HepG2 (cell line): ENCODE results near the gene PPP1CB. TPM values are rescaled to one million over a fixed set of nuclear protein-coding genes. Genes with fewer than 3 reads are reported as not detected.

ENCODE experiments used
- DDIT3 ChIP-seq: sonication (generic); formaldehyde crosslinking; IDR thresholded peaks from 2 replicates; pipeline ENCODE4 v1.4.0; 2020; ENCODE audit warnings: mild to moderate bottlenecking, missing genetic modification reagents
- HNF4G ChIP-seq, 2 experiments: sonication (generic) in 1 of 2; formaldehyde crosslinking in 1 of 2; IDR thresholded peaks; 2 replicates each; pipeline versions ENCODE4 v1.4.0 to v1.6.1; 2011 to 2020; ENCODE audit warnings: borderline replicate concordance in 2 of 2, low read depth in 2 of 2, mild to moderate bottlenecking in 2 of 2, low read length in 1 of 2, missing genetic modification reagents in 1 of 2, moderate library complexity in 1 of 2
- KLF15 ChIP-seq: sonication (generic); formaldehyde crosslinking; IDR thresholded peaks from 2 replicates; pipeline ENCODE4 v1.8.1; 2023; ENCODE audit warnings: borderline replicate concordance, mild to moderate bottlenecking, inconsistent platforms, missing genetic modification reagents, mixed read lengths
- KLF16 ChIP-seq, 2 experiments: sonication (generic) in 1 of 2; formaldehyde crosslinking in 1 of 2; IDR thresholded peaks; 2 replicates each; pipeline versions ENCODE4 v1.6.1 to v1.8.0; 2016 to 2023; ENCODE audit warnings: missing genetic modification reagents in 2 of 2, missing compliant biosample characterization in 1 of 2
- MBD4 ChIP-seq: IDR thresholded peaks from 2 replicates; pipeline ENCODE4 v1.6.1; 2012; ENCODE audit warnings: low read length, inconsistent platforms, borderline replicate concordance
- MXD4 ChIP-seq: IDR thresholded peaks from 2 replicates; pipeline ENCODE4 v1.6.1; 2016; ENCODE audit warnings: mild to moderate bottlenecking, missing biosample characterization, missing genetic modification reagents
- SATB2 ChIP-seq: sonication (generic); formaldehyde crosslinking; IDR thresholded peaks from 2 replicates; pipeline ENCODE4 v1.5.0; 2020; ENCODE audit warnings: missing genetic modification reagents
- SMARCC2 ChIP-seq: fragments of 450-650 bp; IDR thresholded peaks from 2 replicates; pipeline ENCODE4 v1.6.1; 2017; ENCODE audit warnings: antibody characterized with exemption, mild to moderate bottlenecking
- STAT6 ChIP-seq: sonication (generic); formaldehyde crosslinking; IDR thresholded peaks from 2 replicates; pipeline ENCODE4 v1.4.0; 2020; ENCODE audit warnings: missing genetic modification reagents, mild to moderate bottlenecking, borderline replicate concordance
- ZBTB43 ChIP-seq: sonication (generic); formaldehyde crosslinking; conservative IDR thresholded peaks from 2 replicates; pipeline ENCODE4 v1.4.0; 2020; ENCODE audit warnings: missing genetic modification reagents
- ZNF264 ChIP-seq: sonication (generic); formaldehyde crosslinking; IDR thresholded peaks from 2 replicates; pipeline ENCODE4 v1.4.0; 2020; ENCODE audit warnings: missing genetic modification reagents
- ZNF318 ChIP-seq: sonication (generic); formaldehyde crosslinking; IDR thresholded peaks from 2 replicates; pipeline ENCODE4 v1.4.0; 2020; ENCODE audit warnings: mild to moderate bottlenecking, missing genetic modification reagents
- ZNF382 ChIP-seq: sonication (generic); formaldehyde crosslinking; IDR thresholded peaks from 2 replicates; pipeline ENCODE4 v1.5.0; 2020; ENCODE audit warnings: missing genetic modification reagents, mild to moderate bottlenecking, borderline replicate concordance
- ZNF383 ChIP-seq: sonication (generic); formaldehyde crosslinking; IDR thresholded peaks from 2 replicates; pipeline ENCODE4 v1.4.0; 2020; ENCODE audit warnings: missing genetic modification reagents, mild to moderate bottlenecking, borderline replicate concordance
- ZNF430 ChIP-seq: sonication (generic); formaldehyde crosslinking; IDR thresholded peaks from 2 replicates; pipeline ENCODE4 v1.9.0; 2021; ENCODE audit warnings: mild to moderate bottlenecking, missing genetic modification reagents
- ZNF501 ChIP-seq: sonication (generic); formaldehyde crosslinking; IDR thresholded peaks from 2 replicates; pipeline ENCODE4 v1.5.1; 2020; ENCODE audit warnings: mild to moderate bottlenecking, moderate library complexity, missing genetic modification reagents
- ZNF552 ChIP-seq: sonication (generic); formaldehyde crosslinking; IDR thresholded peaks from 2 replicates; pipeline ENCODE4 v1.9.0; 2022; ENCODE audit warnings: missing genetic modification reagents, mild to moderate bottlenecking, borderline replicate concordance
- ZNF672 ChIP-seq: sonication (generic); formaldehyde crosslinking; IDR thresholded peaks from 2 replicates; pipeline ENCODE4 v1.8.1; 2022; ENCODE audit warnings: missing genetic modification reagents
- polyA plus RNA-seq, 8 experiments: library from polyadenylated mRNA; depleted of rRNA in 3 of 8; stranded (reverse) in 7 of 8; unstranded in 1 of 8; fragments of >200 nt; fragmentation: Illumina TruSeq in 4 of 8; extraction: Trizol in 4 of 8; gene quantifications; 2 replicates each; pipeline versions ENCODE4 v1.2.1 to v1.2.3, GENCODE V29; 2011 to 2016; ENCODE audit warnings: low read depth in 4 of 8, missing spikeins in 1 of 8, mixed read lengths in 1 of 8; ENCODE audit not compliant: insufficient read depth in 1 of 8
- total RNA-seq, 5 experiments: library from RNA; depleted of rRNA; stranded (reverse); fragments of >200 nt; fragmentation: Illumina TruSeq; extraction: Trizol; gene quantifications; 2 replicates each; pipeline ENCODE4 v1.2.3, GENCODE V29; 2016; ENCODE audit warnings: low read depth in 1 of 5

The PPP1CB gene
- total and polyA plus RNA-seq, 2 of the 13 experiments (the other 11 are each of a cell fraction or from before 2014, with no cell fraction given): 46.9 to 109 TPM

- TF ChIP-seq ZNF318 (CRISPR knock-in tag): no peak
- no peak for TF ChIP-seq ZNF672 (CRISPR knock-in tag)
- TF ChIP-seq ZBTB43: no peak
- no peak for TF ChIP-seq SATB2 (CRISPR knock-in tag)
- TF ChIP-seq ZNF501: peak; percentile 41; the same call in 1 of the 2 replicates
- TF ChIP-seq MBD4: no peak
- TF ChIP-seq ZNF382 (CRISPR knock-in tag): no peak
- TF ChIP-seq HNF4G (IDR thresholded peaks at IDR 0.05; ENCODE audit: borderline replicate concordance, low read depth, low read length): no peak
- peak; percentile 25; the same call in 1 of the 2 replicates for TF ChIP-seq HNF4G (CRISPR knock-in tag; IDR thresholded peaks at IDR 0.05; ENCODE audit: borderline replicate concordance, low read depth)
- no peak for TF ChIP-seq MXD4
- no peak for TF ChIP-seq ZNF552 (CRISPR knock-in tag)
- no peak for TF ChIP-seq KLF16 (CRISPR knock-in tag; IDR thresholded peaks at IDR 0.05)
- TF ChIP-seq ZNF430 (CRISPR knock-in tag): no peak
- no peak for TF ChIP-seq SMARCC2
- no peak for TF ChIP-seq ZNF383 (CRISPR knock-in tag)
- no peak for TF ChIP-seq STAT6
- no peak for TF ChIP-seq DDIT3 (CRISPR knock-in tag)
- no peak for TF ChIP-seq ZNF264 (CRISPR knock-in tag)
- no peak for TF ChIP-seq KLF15 (CRISPR knock-in tag)
Measured at GRCh38 chr2:28702415-28702861, 49.2 kb upstream of the PPP1CB start (continued).
